Measurements from ENCODE around the gene CPA3.

- TF ChIP-seq, protein P1, sequence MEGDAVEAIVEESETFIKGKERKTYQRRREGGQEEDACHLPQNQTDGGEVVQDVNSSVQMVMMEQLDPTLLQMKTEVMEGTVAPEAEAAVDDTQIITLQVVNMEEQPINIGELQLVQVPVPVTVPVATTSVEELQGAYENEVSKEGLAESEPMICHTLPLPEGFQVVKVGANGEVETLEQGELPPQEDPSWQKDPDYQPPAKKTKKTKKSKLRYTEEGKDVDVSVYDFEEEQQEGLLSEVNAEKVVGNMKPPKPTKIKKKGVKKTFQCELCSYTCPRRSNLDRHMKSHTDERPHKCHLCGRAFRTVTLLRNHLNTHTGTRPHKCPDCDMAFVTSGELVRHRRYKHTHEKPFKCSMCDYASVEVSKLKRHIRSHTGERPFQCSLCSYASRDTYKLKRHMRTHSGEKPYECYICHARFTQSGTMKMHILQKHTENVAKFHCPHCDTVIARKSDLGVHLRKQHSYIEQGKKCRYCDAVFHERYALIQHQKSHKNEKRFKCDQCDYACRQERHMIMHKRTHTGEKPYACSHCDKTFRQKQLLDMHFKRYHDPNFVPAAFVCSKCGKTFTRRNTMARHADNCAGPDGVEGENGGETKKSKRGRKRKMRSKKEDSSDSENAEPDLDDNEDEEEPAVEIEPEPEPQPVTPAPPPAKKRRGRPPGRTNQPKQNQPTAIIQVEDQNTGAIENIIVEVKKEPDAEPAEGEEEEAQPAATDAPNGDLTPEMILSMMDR (IDR thresholded peaks at IDR 0.05 in 2 of 3, conservative IDR thresholded peaks at IDR 0.05 in 1 of 3; ENCODE audit: control insufficient read depth in 2 of 3, extremely low read depth in 1 of 3, insufficient read depth in 1 of 3, low read depth in 3 of 3, low read length in 3 of 3), result no peak
- TF ChIP-seq NFYA (IDR thresholded peaks at IDR 0.05; ENCODE audit: borderline replicate concordance, low read depth, low read length), result no peak
- no peak for TF ChIP-seq STAT1 (conservative IDR thresholded peaks at IDR 0.05)
- TF ChIP-seq POLR2AphosphoS5 (IDR thresholded peaks at IDR 0.05; ENCODE audit: low read length), result no peak
- TF ChIP-seq, protein P2, sequence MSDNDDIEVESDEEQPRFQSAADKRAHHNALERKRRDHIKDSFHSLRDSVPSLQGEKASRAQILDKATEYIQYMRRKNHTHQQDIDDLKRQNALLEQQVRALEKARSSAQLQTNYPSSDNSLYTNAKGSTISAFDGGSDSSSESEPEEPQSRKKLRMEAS (IDR thresholded peaks at IDR 0.05; ENCODE audit: low read depth, low read length), result no peak
These were observed 8.3 kb downstream of the CPA3 start for GRCh38 chr3:148873270-148873927.
